Natural killer cell (primary cell): ENCODE results near the gene CDH23. TPM values are rescaled to one million over a fixed set of nuclear protein-coding genes. Genes with fewer than 3 reads are reported as not detected.
A peak's percentile ranks its signal among the peaks of the same experiment; 100 is the strongest.

Experiments
- ATAC-seq, 3 donors: fragments of 150-1000 bp in 2 of 3; fragments of 200-7000 bp in 1 of 3; cut with Tn5 transposase; 1 replicate in 1 of 3; 2 replicates in 2 of 3; pipeline ENCODE4 v1.10.0; 2021; ENCODE audit warnings: mild to moderate bottlenecking in 2 of 3, moderate library complexity in 2 of 3
- DNase-seq, 2 donors: peaks; one replicate each; pipeline versions ENCODE4 v3.0.0 to v3.0.0-alpha.2; 2013 to 2021; ENCODE audit warnings: mixed read lengths in 1 of 2
- H3K27ac ChIP-seq: one replicate; pipeline ENCODE4 v1.5.1; 2013; ENCODE audit warnings: mild to moderate bottlenecking, low read length
- H3K27me3 ChIP-seq: one replicate; pipeline ENCODE4 v1.6.1; 2013; ENCODE audit warnings: low read length; ENCODE audit not compliant: control insufficient read depth, insufficient read depth
- H3K36me3 ChIP-seq: one replicate; pipeline ENCODE4 v1.6.1; 2013; ENCODE audit warnings: low read length; ENCODE audit not compliant: control insufficient read depth, insufficient read depth
- H3K4me1 ChIP-seq: one replicate; pipeline ENCODE4 v1.6.1; 2013; ENCODE audit warnings: low read length; ENCODE audit not compliant: control insufficient read depth, insufficient read depth
- H3K4me3 ChIP-seq: one replicate; pipeline ENCODE4 v1.5.1; 2013; ENCODE audit warnings: low read length
- H3K9me3 ChIP-seq: one replicate; pipeline ENCODE4 v1.6.1; 2013; ENCODE audit warnings: low read length; ENCODE audit not compliant: control insufficient read depth, insufficient read depth
- H3K27ac Mint-ChIP-seq, 2 donors: one replicate each; pipeline ENCODE4 v1.8.0; 2022; ENCODE audit warnings: mild to moderate bottlenecking in 2 of 2, mixed read lengths in 2 of 2, moderate library complexity in 1 of 2
- H3K27me3 Mint-ChIP-seq, 2 donors: one replicate each; pipeline ENCODE4 v1.8.0; 2022; ENCODE audit warnings: low read depth in 2 of 2, mixed read lengths in 2 of 2
- H3K36me3 Mint-ChIP-seq: one replicate; pipeline ENCODE4 v1.8.0; 2022; ENCODE audit warnings: mixed read lengths
- H3K4me1 Mint-ChIP-seq, 2 donors: one replicate each; pipeline ENCODE4 v1.8.0; 2022; ENCODE audit warnings: mixed read lengths in 2 of 2
- H3K4me3 Mint-ChIP-seq: one replicate; pipeline ENCODE4 v1.8.0; 2022; ENCODE audit warnings: mild to moderate bottlenecking, moderate library complexity, mixed read lengths
- H3K9me3 Mint-ChIP-seq, 2 donors: one replicate each; pipeline ENCODE4 v1.8.0; 2022; ENCODE audit warnings: mixed read lengths in 2 of 2
- WGBS: methylation state at CpG from one replicate; pipeline ENCODE4 v1.1.7; 2013; ENCODE audit warnings: missing lambda C conversion rate; ENCODE audit not compliant: insufficient coverage; 5-methylcytosine and 5-hydroxymethylcytosine counted together
- intact Hi-C: fragments of 100-400 bp; cut with micrococcal nuclease; formaldehyde crosslinking; loops from one replicate; pipeline ENCODE4 v1.14.2; 2022
- total RNA-seq, 4 donors: library from RNA; stranded (reverse); fragments of 120-200 nt in 1 of 4; gene quantifications; one replicate each; pipeline versions ENCODE4 v1.2.3 to v1.2.4, GENCODE V29; 2013 to 2022
- TF ChIP-seq, protein P1 (sequence below): fragments of 200-600 bp; IDR thresholded peaks from one replicate; pipeline ENCODE4 v1.8.0; 2022; ENCODE audit warnings: antibody characterized with exemption

CDH23 gene
- total RNA-seq, 3 donors from 2014 or later (not counting 1 experiment from before 2014, with no cell fraction given), result 1.2 to 6.0 (median 4.3) TPM

DNA sequence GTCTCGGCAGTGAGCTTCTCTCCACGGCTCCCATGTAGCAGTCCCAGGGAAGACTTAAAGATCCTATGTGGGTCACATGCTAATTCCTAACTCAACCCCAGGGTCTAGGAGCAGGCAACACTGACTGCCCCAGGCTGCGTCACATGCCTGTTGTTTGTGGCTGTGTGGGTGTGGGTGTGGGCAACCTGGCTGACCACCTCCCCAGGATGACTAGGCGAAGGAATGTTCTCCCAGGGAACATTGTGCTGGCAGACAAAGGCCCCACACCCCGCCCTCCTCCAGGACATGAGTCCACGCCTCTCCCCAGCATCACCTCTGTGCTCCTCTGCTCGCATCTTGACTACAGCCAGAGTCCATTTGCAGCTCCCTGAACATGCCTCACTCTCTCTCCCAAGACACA is 47.3 kb upstream of the CDH23 start:
- WGBS, result 90% methylated on average over 7 of the region's 7 CpGs
- H3K27ac Mint-ChIP-seq, result no peak overlapping the region
- H3K36me3 Mint-ChIP-seq, result no peaks in the 10 kb centered on the region
- intact Hi-C loops, result no loop called here
- H3K9me3 Mint-ChIP-seq, result no peaks in the 10 kb centered on the region
- TF ChIP-seq, protein P1, sequence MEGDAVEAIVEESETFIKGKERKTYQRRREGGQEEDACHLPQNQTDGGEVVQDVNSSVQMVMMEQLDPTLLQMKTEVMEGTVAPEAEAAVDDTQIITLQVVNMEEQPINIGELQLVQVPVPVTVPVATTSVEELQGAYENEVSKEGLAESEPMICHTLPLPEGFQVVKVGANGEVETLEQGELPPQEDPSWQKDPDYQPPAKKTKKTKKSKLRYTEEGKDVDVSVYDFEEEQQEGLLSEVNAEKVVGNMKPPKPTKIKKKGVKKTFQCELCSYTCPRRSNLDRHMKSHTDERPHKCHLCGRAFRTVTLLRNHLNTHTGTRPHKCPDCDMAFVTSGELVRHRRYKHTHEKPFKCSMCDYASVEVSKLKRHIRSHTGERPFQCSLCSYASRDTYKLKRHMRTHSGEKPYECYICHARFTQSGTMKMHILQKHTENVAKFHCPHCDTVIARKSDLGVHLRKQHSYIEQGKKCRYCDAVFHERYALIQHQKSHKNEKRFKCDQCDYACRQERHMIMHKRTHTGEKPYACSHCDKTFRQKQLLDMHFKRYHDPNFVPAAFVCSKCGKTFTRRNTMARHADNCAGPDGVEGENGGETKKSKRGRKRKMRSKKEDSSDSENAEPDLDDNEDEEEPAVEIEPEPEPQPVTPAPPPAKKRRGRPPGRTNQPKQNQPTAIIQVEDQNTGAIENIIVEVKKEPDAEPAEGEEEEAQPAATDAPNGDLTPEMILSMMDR, result no peak
- Histone ChIP-seq H3K4me1 (no peaks in the 10 kb centered on the region), H3K36me3 (peaks cover 3% of the 10 kb centered on the region), H3K4me3 (no peak overlapping the region), H3K9me3 (no peaks in the 10 kb centered on the region), H3K27me3 (no peaks in the 10 kb centered on the region), H3K27ac (no peak overlapping the region)
- DNase-seq (no peak), ATAC-seq (no peak)
- peaks cover 0 to 8% of the 10 kb centered on the region in 2 donors for H3K4me1 Mint-ChIP-seq
- no peak overlapping the region for H3K4me3 Mint-ChIP-seq
- no peaks in the 10 kb centered on the region for H3K27me3 Mint-ChIP-seq

DNA sequence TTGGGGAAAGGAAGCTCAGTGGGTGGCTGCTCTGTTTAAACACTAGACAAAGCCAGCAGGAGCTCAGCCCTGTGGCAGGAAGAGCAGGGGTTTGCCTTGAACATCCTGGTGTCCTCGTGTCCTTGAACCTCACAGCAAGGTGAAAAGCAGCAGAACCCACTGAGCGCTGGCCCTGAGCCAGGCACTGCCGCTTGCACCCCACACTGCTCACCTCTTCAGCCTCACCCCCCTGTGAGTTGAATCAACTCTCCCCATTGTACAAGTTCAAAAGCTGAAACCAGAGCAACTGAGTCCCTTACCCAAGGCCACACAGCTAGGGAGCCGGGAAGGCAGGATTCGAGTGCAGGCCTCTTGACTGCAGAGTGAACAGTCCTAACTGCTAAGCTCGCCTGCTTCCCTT is 45.6 kb upstream of the CDH23 start:
- Histone ChIP-seq H3K27me3 (no peaks in the 10 kb centered on the region), H3K4me1 (no peaks in the 10 kb centered on the region), H3K36me3 (peaks cover 9% of the 10 kb centered on the region), H3K4me3 (no peak overlapping the region), H3K27ac (no peak overlapping the region), H3K9me3 (no peaks in the 10 kb centered on the region)
- no peak overlapping the region for H3K27ac Mint-ChIP-seq
- WGBS, result 71% methylated on average over 6 of the region's 6 CpGs
- H3K4me3 Mint-ChIP-seq, result no peak overlapping the region
- DNase-seq (peak in 1 of 2 donors; percentile 11), ATAC-seq (no peak)
- no peaks in the 10 kb centered on the region for H3K9me3 Mint-ChIP-seq
- no peaks in the 10 kb centered on the region for H3K36me3 Mint-ChIP-seq
- intact Hi-C loops, result no loop called here
- H3K4me1 Mint-ChIP-seq, result peaks cover 0 to 4% of the 10 kb centered on the region in 2 donors
- H3K27me3 Mint-ChIP-seq, result no peaks in the 10 kb centered on the region
- TF ChIP-seq, protein P1, result no peak

DNA sequence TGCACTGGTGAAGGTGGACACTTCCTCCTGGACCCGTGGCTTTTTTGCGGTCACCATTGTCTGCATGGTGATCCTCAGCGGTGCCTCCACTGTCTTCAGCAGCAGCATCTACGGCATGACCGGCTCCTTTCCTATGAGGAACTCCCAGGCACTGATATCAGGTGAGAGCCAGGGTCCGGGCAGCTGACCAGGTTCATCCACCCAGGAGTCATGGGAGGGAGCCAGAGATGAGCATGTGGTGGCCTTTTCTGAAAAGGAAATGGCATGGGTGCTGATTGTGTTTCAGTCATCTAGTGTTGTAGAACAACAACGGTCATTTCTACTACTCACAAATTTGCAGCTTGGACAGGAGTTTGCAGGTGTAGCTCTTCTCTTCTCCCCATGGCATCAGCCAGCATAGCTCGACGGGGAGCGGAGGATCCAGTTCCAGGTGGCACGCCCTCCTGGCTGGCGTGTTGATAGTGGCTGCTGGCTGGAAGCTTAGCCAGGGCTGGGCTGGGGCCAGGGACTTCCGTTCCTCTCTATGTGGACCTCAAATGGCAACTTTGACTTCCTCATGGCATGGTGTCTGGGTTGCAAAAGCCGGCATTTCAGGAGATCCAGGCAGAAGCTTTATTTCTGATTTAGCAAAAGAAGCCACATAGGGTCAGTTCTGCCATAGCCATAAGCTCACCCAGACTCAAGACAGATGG is 44.9 kb upstream of the CDH23 start:
- Histone ChIP-seq H3K4me3 (no peak overlapping the region), H3K4me1 (no peaks in the 10 kb centered on the region), H3K27ac (no peak overlapping the region), H3K36me3 (peaks cover 14% of the 10 kb centered on the region), H3K27me3 (no peaks in the 10 kb centered on the region), H3K9me3 (no peaks in the 10 kb centered on the region)
- Mint-ChIP-seq H3K4me3 (no peak overlapping the region), H3K4me1 (peaks cover 0 to 4% of the 10 kb centered on the region in 2 donors), H3K27ac (no peak overlapping the region), H3K36me3 (no peaks in the 10 kb centered on the region), H3K9me3 (no peaks in the 10 kb centered on the region), H3K27me3 (no peaks in the 10 kb centered on the region)
- no peak for ATAC-seq
- TF ChIP-seq, protein P1, result no peak
- intact Hi-C loops, result no loop called here
- WGBS, result 92% methylated on average over 14 of the region's 14 CpGs
- no peak for DNase-seq

DNA sequence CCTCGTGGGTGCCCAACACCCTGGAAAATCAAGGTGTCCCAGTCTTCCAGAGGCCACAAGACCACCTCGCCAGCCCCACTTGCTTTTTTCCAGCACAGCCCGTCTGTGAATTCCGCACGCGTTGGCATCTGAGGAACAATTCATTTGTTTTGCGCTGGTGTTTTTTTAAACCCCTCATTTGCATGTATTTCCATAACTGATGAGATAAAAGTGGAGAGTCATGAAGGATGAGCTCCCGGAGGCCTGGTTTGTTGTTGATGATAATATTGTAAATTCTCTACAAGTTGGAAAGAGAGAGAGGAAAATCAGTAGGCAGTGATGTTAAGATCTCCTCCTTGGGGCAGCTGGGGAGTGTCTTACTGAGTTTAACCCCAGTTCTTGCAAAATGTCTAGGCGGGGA is 43.1 kb upstream of the CDH23 start:
- Histone ChIP-seq H3K27me3 (no peaks in the 10 kb centered on the region), H3K4me1 (peaks cover 8% of the 10 kb centered on the region), H3K4me3 (no peak overlapping the region), H3K9me3 (no peaks in the 10 kb centered on the region), H3K36me3 (peaks cover 19% of the 10 kb centered on the region), H3K27ac (no peak overlapping the region)
- 72% methylated on average over 9 of the region's 9 CpGs for WGBS
- no peak for DNase-seq
- H3K4me3 Mint-ChIP-seq, result no peak overlapping the region
- H3K9me3 Mint-ChIP-seq, result no peaks in the 10 kb centered on the region
- intact Hi-C loops, result no loop called here
- H3K36me3 Mint-ChIP-seq, result no peaks in the 10 kb centered on the region
- no peak for ATAC-seq
- peaks cover 0 to 4% of the 10 kb centered on the region in 2 donors for H3K4me1 Mint-ChIP-seq
- H3K27ac Mint-ChIP-seq, result no peak overlapping the region
- H3K27me3 Mint-ChIP-seq, result no peaks in the 10 kb centered on the region
- TF ChIP-seq, protein P1, result no peak
